Gastroesophageal sphincter (tissue), 4 donors: Measurements from ENCODE around the gene RAB44. TPM values are rescaled to one million over a fixed set of nuclear protein-coding genes. Genes with fewer than 3 reads are reported as not detected.

ENCODE experiments used
- ATAC-seq: fragments of 150-250 bp; one replicate; pipeline ENCODE4 v1.9.1; 2016; ENCODE audit warnings: mild to moderate bottlenecking, moderate library complexity
- H3K27ac ChIP-seq, 4 donors: fragments of 200-600 bp; sonication (generic) in 3 of 4; 1 replicate in 3 of 4; 2 replicates in 1 of 4; pipeline ENCODE4 v1.5.1; 2016 to 2019
- H3K27me3 ChIP-seq: fragments of 200-600 bp; sonication (generic); one replicate; pipeline ENCODE4 v1.5.1; 2019
- H3K36me3 ChIP-seq, 2 donors: fragments of 200-600 bp; sonication (generic); one replicate each; pipeline ENCODE4 v1.5.1; 2019; ENCODE audit warnings: control low read depth in 1 of 2
- H3K4me1 ChIP-seq, 3 donors: fragments of 200-600 bp; sonication (generic); 1 replicate in 2 of 3; 2 replicates in 1 of 3; pipeline ENCODE4 v1.5.1; 2016 to 2019; ENCODE audit warnings: control low read depth in 2 of 3
- H3K4me3 ChIP-seq, 2 donors: fragments of 200-600 bp; sonication (generic); one replicate each; pipeline ENCODE4 v1.5.1; 2019; ENCODE audit warnings: mild to moderate bottlenecking in 1 of 2, moderate library complexity in 1 of 2
- H3K9me3 ChIP-seq, 3 donors: fragments of 200-600 bp; sonication (generic); one replicate each; pipeline ENCODE4 v1.5.1; 2017 to 2019; ENCODE audit warnings: control low read depth in 2 of 3
- CTCF ChIP-seq, 4 experiments: fragments of 200-600 bp in 2 of 4; fragments of 450-650 bp in 2 of 4; sonication (generic) in 1 of 4; IDR thresholded peaks; one replicate each; pipeline ENCODE4 v1.5.1; 2017 to 2019; ENCODE audit warnings: antibody characterized with exemption in 4 of 4, mild to moderate bottlenecking in 2 of 4, moderate library complexity in 2 of 4
- EP300 ChIP-seq: sonication (generic); formaldehyde crosslinking; IDR thresholded peaks from one replicate; pipeline ENCODE4 v1.6.1; 2017; ENCODE audit warnings: antibody characterized with exemption, mild to moderate bottlenecking
- POLR2A ChIP-seq, 2 donors: fragments of 450-650 bp; IDR thresholded peaks; one replicate each; pipeline ENCODE4 v1.6.1; 2017; ENCODE audit warnings: antibody characterized with exemption in 2 of 2, mild to moderate bottlenecking in 2 of 2, moderate library complexity in 1 of 2
- POLR2AphosphoS5 ChIP-seq: sonication (generic); formaldehyde crosslinking; IDR thresholded peaks from one replicate; pipeline ENCODE4 v1.6.1; 2017; ENCODE audit warnings: antibody characterized with exemption
- WGBS, 2 donors: methylation state at CpG; one replicate each; pipeline ENCODE4 v1.1.5; 2018; ENCODE audit warnings: low coverage in 1 of 2; 5-methylcytosine and 5-hydroxymethylcytosine counted together
- total RNA-seq, 4 donors: library from RNA; depleted of rRNA; stranded (reverse); fragments of >200 nt; gene quantifications; one replicate each; pipeline ENCODE4 v1.1.0, GENCODE V29; 2016

RAB44 gene
- total RNA-seq, 4 donors from 2014 or later = 0.67 to 1.6 (median 0.89) TPM; not detected in 1

GRCh38 chr6:36686668-36687513 lies 10.7 kb upstream of the RAB44 start:
- no peak for TF ChIP-seq EP300
- TF ChIP-seq POLR2AphosphoS5 = no peak
- TF ChIP-seq CTCF (IDR thresholded peaks at IDR 0.05) = no peak
- no peak for TF ChIP-seq POLR2A (IDR thresholded peaks at IDR 0.05)
- no peak overlapping the region for H3K27ac ChIP-seq
- H3K36me3 ChIP-seq = peaks cover 0 to 55% of the 10 kb centered on the region in 2 donors
- 83 to 85% methylated on average over 6 to 10 of the region's 10 CpGs for WGBS, 2 donors
- ATAC-seq = no peak
- H3K27me3 ChIP-seq = no peaks in the 10 kb centered on the region
- H3K9me3 ChIP-seq = no peaks in the 10 kb centered on the region
- no peak overlapping the region for H3K4me3 ChIP-seq
- peaks cover 0 to 36% (median 3%) of the 10 kb centered on the region in 3 donors for H3K4me1 ChIP-seq

GRCh38 chr6:36688063-36688738 lies 9.4 kb upstream of the RAB44 start:
- no peaks in the 10 kb centered on the region for H3K9me3 ChIP-seq
- no peak overlapping the region for H3K27ac ChIP-seq
- no peak overlapping the region for H3K4me3 ChIP-seq
- peaks cover 0 to 48% of the 10 kb centered on the region in 2 donors for H3K36me3 ChIP-seq
- peaks cover 0 to 33% (median 0%) of the 10 kb centered on the region in 3 donors for H3K4me1 ChIP-seq
- no peak for ATAC-seq
- TF ChIP-seq POLR2AphosphoS5 = no peak
- TF ChIP-seq EP300 = no peak
- TF ChIP-seq POLR2A (IDR thresholded peaks at IDR 0.05) = no peak
- no peak for TF ChIP-seq CTCF (IDR thresholded peaks at IDR 0.05)
- WGBS, 2 donors = 88 to 94% methylated on average over 2 to 6 of the region's 6 CpGs
- H3K27me3 ChIP-seq = no peaks in the 10 kb centered on the region

- Histone ChIP-seq H3K36me3 (peaks cover 0 to 43% of the 10 kb centered on the region in 2 donors), H3K9me3 (no peaks in the 10 kb centered on the region), H3K27ac (no peak overlapping the region), H3K4me3 (no peak overlapping the region), H3K4me1 (peaks cover 0 to 28% (median 0%) of the 10 kb centered on the region in 3 donors), H3K27me3 (no peaks in the 10 kb centered on the region)
- no peak for ATAC-seq
- TF ChIP-seq EP300 = no peak
- 63% methylated on average over 5 of the region's 5 CpGs; no CpG with 5 or more reads in 1 of the 2 donors for WGBS, 2 donors
Observed at GRCh38 chr6:36688739-36689075, 8.9 kb upstream of the RAB44 start.

GRCh38 chr6:36691011-36691410 lies 6.6 kb upstream of the RAB44 start:
- Histone ChIP-seq H3K27ac (no peak overlapping the region), H3K4me3 (no peak overlapping the region), H3K27me3 (no peaks in the 10 kb centered on the region), H3K4me1 (peaks cover 0 to 11% (median 0%) of the 10 kb centered on the region in 3 donors), H3K36me3 (peaks cover 0 to 20% of the 10 kb centered on the region in 2 donors), H3K9me3 (no peaks in the 10 kb centered on the region)
- ATAC-seq = no peak
- WGBS, 2 donors = 96 to 100% methylated on average over 4 of the region's 4 CpGs
- no peak for TF ChIP-seq EP300
- TF ChIP-seq POLR2AphosphoS5 = no peak
- TF ChIP-seq POLR2A (IDR thresholded peaks at IDR 0.05) = no peak
- TF ChIP-seq CTCF (IDR thresholded peaks at IDR 0.05) = no peak

- Histone ChIP-seq H3K4me3 (no peak overlapping the region), H3K27me3 (no peaks in the 10 kb centered on the region), H3K27ac (no peak overlapping the region), H3K4me1 (peaks cover 0 to 11% (median 0%) of the 10 kb centered on the region in 3 donors), H3K9me3 (no peaks in the 10 kb centered on the region), H3K36me3 (peaks cover 0 to 14% of the 10 kb centered on the region in 2 donors)
- ATAC-seq = no peak
- WGBS, 2 donors = 95 to 100% methylated on average over 2 of the region's 2 CpGs
- TF ChIP-seq CTCF (IDR thresholded peaks at IDR 0.05) (no peak), POLR2A (IDR thresholded peaks at IDR 0.05) (no peak), EP300 (no peak), POLR2AphosphoS5 (no peak)
Observed at GRCh38 chr6:36691612-36692011, 6.0 kb upstream of the RAB44 start.
